Lower leg skin (tissue), 3 donors: ENCODE data around the gene MYRIP.

Experiments used
- CTCF ChIP-seq, 3 donors: fragments of 450-650 bp; IDR thresholded peaks; one replicate each; pipeline ENCODE4 v1.5.1; 2016; ENCODE audit warnings: antibody characterized with exemption in 3 of 3, mild to moderate bottlenecking in 3 of 3, moderate library complexity in 2 of 3
- POLR2A ChIP-seq, 2 donors: fragments of 450-650 bp; IDR thresholded peaks; one replicate each; pipeline ENCODE4 v1.6.1; 2016 to 2017; ENCODE audit warnings: antibody characterized with exemption in 2 of 2, mild to moderate bottlenecking in 1 of 2, moderate library complexity in 1 of 2

GRCh38 chr3:40242216-40242615, 432.8 kb downstream of the MYRIP start:
- TF ChIP-seq CTCF (IDR thresholded peaks at IDR 0.05) (no peak), POLR2A (IDR thresholded peaks at IDR 0.05) (no peak)
